ENCODE results near the gene BSND.
A peak's percentile ranks its signal among the peaks of the same experiment; 100 is the strongest.

BSND gene

GRCh38 chr1:55059302-55060132 is 60.8 kb downstream of the BSND start:
- H3K27ac Mint-ChIP-seq = no peak overlapping the region
- no peaks in the 10 kb centered on the region for H3K9me3 Mint-ChIP-seq
- no peak overlapping the region for H3K4me3 Mint-ChIP-seq
- DNase-seq (no peak), ATAC-seq (no peak)
- no peaks in the 10 kb centered on the region for H3K27me3 Mint-ChIP-seq
- H3K36me3 Mint-ChIP-seq (ENCODE audit: low read depth) = no peaks in the 10 kb centered on the region
- peaks cover 9% of the 10 kb centered on the region for H3K4me1 Mint-ChIP-seq

- Mint-ChIP-seq H3K36me3 (ENCODE audit: low read depth) (no peaks in the 10 kb centered on the region), H3K4me1 (peaks cover 9% of the 10 kb centered on the region), H3K4me3 (no peak overlapping the region), H3K27ac (peak overlapping the region; percentile 46), H3K9me3 (no peaks in the 10 kb centered on the region), H3K27me3 (no peaks in the 10 kb centered on the region)
- DNase-seq = peak; percentile 19
- peak; percentile 82 for ATAC-seq
Observed at GRCh38 chr1:55060133-55060999, 61.6 kb downstream of the BSND start.

- ATAC-seq (no peak), DNase-seq (no peak)
- Mint-ChIP-seq H3K36me3 (ENCODE audit: low read depth) (peaks cover 3% of the 10 kb centered on the region), H3K4me3 (no peak overlapping the region), H3K27ac (no peak overlapping the region), H3K4me1 (peaks cover 9% of the 10 kb centered on the region), H3K9me3 (no peaks in the 10 kb centered on the region), H3K27me3 (no peaks in the 10 kb centered on the region)
Observed at GRCh38 chr1:55061000-55061705, 62.4 kb downstream of the BSND start.
